H1 (cell line): Measurements from ENCODE around the gene SLC15A3. TPM values are rescaled to one million over a fixed set of nuclear protein-coding genes. Genes with fewer than 3 reads are reported as not detected.

Experiments used
- CTCF ChIA-PET: fragments of 300-600 bp; sonication (Branson Sonifier 250); formaldehyde crosslinking; loops from one replicate; lab custom pipeline; 2021; ENCODE audit not compliant: partially characterized antibody; lab: Charles Lee
- POLR2A ChIA-PET: fragments of 300-600 bp; sonication (Branson Sonifier 250); formaldehyde crosslinking; loops from one replicate; lab custom pipeline; 2021; ENCODE audit warnings: inconsistent platforms; ENCODE audit not compliant: partially characterized antibody; lab: Charles Lee
- DNase-seq, 2 experiments: peaks; one replicate each; pipeline versions ENCODE4 v3.0.0 to v3.0.0-alpha.2; 2010 to 2022; ENCODE audit warnings: low spot score in 2 of 2, low read depth in 1 of 2, mixed read lengths in 1 of 2
- FAIRE-seq: peaks from 2 replicates; lab custom pipeline; 2011; peaks lifted over from hg19 to GRCh38; lab: Jason Lieb, UNC
- H2AFZ ChIP-seq: 2 replicates; pipeline ENCODE4 v1.8.1; 2012; ENCODE audit warnings: low read length, inconsistent platforms
- H2AK5ac ChIP-seq: 2 replicates; pipeline ENCODE4 v1.6.1; 2013; ENCODE audit warnings: low read depth, low read length
- H2BK120ac ChIP-seq: replicated peaks from 2 replicates; pipeline ENCODE3; 2013; ENCODE audit warnings: low read depth, low read length, inconsistent platforms
- H2BK12ac ChIP-seq: 2 replicates; pipeline ENCODE4 v1.6.1; 2013; ENCODE audit warnings: low read depth, low read length
- H2BK15ac ChIP-seq: 2 replicates; pipeline ENCODE4 v1.6.1; 2013; ENCODE audit warnings: low read length
- H2BK20ac ChIP-seq: 2 replicates; pipeline ENCODE4 v1.6.1; 2013; ENCODE audit warnings: low read length
- H2BK5ac ChIP-seq: 2 replicates; pipeline ENCODE4 v1.6.1; 2013; ENCODE audit warnings: low read depth, low read length
- H3K14ac ChIP-seq: 2 replicates; pipeline ENCODE4 v1.6.1; 2013; ENCODE audit warnings: inconsistent platforms; ENCODE audit not compliant: insufficient read length
- H3K18ac ChIP-seq: 2 replicates; pipeline ENCODE4 v1.6.1; 2013; ENCODE audit warnings: low read length; ENCODE audit errors: extremely low read depth
- H3K23ac ChIP-seq: 2 replicates; pipeline ENCODE4 v1.6.1; 2013; ENCODE audit warnings: inconsistent platforms; ENCODE audit not compliant: insufficient read length
- H3K23me2 ChIP-seq: 2 replicates; pipeline ENCODE4 v1.6.1; 2013; ENCODE audit warnings: low read depth, low read length
- H3K27ac ChIP-seq: 2 replicates; pipeline ENCODE4 v1.6.1; 2011; ENCODE audit warnings: low read depth, low read length, inconsistent platforms
- H3K27me3 ChIP-seq, 4 experiments: replicated peaks in 1 of 4; 1 replicate in 1 of 4; 2 replicates in 3 of 4; pipeline versions ENCODE4 v1.6.1 to v1.8.1; 2011 to 2013; ENCODE audit warnings: low read length in 3 of 4, mild to moderate bottlenecking in 3 of 4, inconsistent platforms in 2 of 4, mixed read lengths in 2 of 4, moderate library complexity in 1 of 4; ENCODE audit not compliant: control insufficient read depth in 3 of 4, insufficient read depth in 3 of 4; ENCODE audit errors: extremely low read depth in 1 of 4
- H3K36me3 ChIP-seq, 4 experiments: 2 replicates each; pipeline versions ENCODE4 v1.6.1 to v1.8.1; 2011 to 2013; ENCODE audit warnings: mild to moderate bottlenecking in 4 of 4, low read length in 3 of 4, moderate library complexity in 2 of 4, control low read depth in 1 of 4, inconsistent platforms in 1 of 4; ENCODE audit not compliant: insufficient read depth in 4 of 4, control insufficient read depth in 2 of 4
- H3K4ac ChIP-seq: replicated peaks from 2 replicates; pipeline ENCODE3; 2013; ENCODE audit warnings: low read length, low read depth, mixed read lengths, inconsistent platforms; ENCODE audit not compliant: insufficient read length
- H3K4me1 ChIP-seq, 4 experiments: replicated peaks in 1 of 4; 1 replicate in 1 of 4; 2 replicates in 3 of 4; pipeline versions ENCODE4 v1.6.1 to v1.8.1; 2011 to 2013; ENCODE audit warnings: low read length in 3 of 4, inconsistent platforms in 2 of 4, mixed read lengths in 1 of 4; ENCODE audit not compliant: insufficient read depth in 4 of 4, control insufficient read depth in 3 of 4
- H3K4me2 ChIP-seq, 2 experiments: 2 replicates each; pipeline versions ENCODE4 v1.6.1 to v1.8.1; 2011 to 2013; ENCODE audit warnings: low read depth in 2 of 2, low read length in 2 of 2, control low read depth in 1 of 2, inconsistent platforms in 1 of 2, mild to moderate bottlenecking in 1 of 2; ENCODE audit not compliant: insufficient read depth in 1 of 2
- H3K4me3 ChIP-seq, 4 experiments: fragments of 200-600, 300-600 bp in 1 of 4; sonication (generic), shearing (Covaris generic), sonication (Bioruptor Twin) in 1 of 4; 2 replicates each; pipeline versions ENCODE4 v1.5.1 to v1.8.1; 2011 to 2016; ENCODE audit warnings: low read length in 4 of 4, low read depth in 3 of 4, control low read depth in 2 of 4, inconsistent platforms in 2 of 4, mild to moderate bottlenecking in 2 of 4, mixed read lengths in 1 of 4, moderate library complexity in 1 of 4; ENCODE audit not compliant: insufficient read depth in 2 of 4; ENCODE audit errors: extremely low read depth in 1 of 4
- H3K56ac ChIP-seq: replicated peaks from 2 replicates; pipeline ENCODE3; 2013; ENCODE audit warnings: low read depth, mild to moderate bottlenecking, mixed read lengths, low read length, inconsistent platforms; ENCODE audit not compliant: insufficient read length
- H3K79me1 ChIP-seq: 2 replicates; pipeline ENCODE4 v1.6.1; 2013; ENCODE audit warnings: low read depth, low read length, control low read depth
- H3K79me2 ChIP-seq, 2 experiments: 2 replicates each; pipeline versions ENCODE4 v1.6.1 to v1.8.1; 2012 to 2013; ENCODE audit warnings: low read length in 2 of 2, mild to moderate bottlenecking in 2 of 2, inconsistent platforms in 1 of 2; ENCODE audit not compliant: insufficient read depth in 2 of 2, control insufficient read depth in 1 of 2
- H3K9ac ChIP-seq, 4 experiments: replicated peaks in 1 of 4; 1 replicate in 1 of 4; 2 replicates in 3 of 4; pipeline versions ENCODE4 v1.6.1 to v1.8.1; 2011 to 2013; ENCODE audit warnings: low read depth in 3 of 4, low read length in 3 of 4, control low read depth in 2 of 4, mild to moderate bottlenecking in 2 of 4, moderate library complexity in 2 of 4, inconsistent platforms in 1 of 4; ENCODE audit errors: extremely low read depth in 1 of 4
- H3K9me3 ChIP-seq, 2 experiments: 2 replicates each; pipeline versions ENCODE4 v1.6.1 to v1.8.1; 2012 to 2013; ENCODE audit warnings: mild to moderate bottlenecking in 2 of 2, moderate library complexity in 2 of 2, control low read depth in 1 of 2, inconsistent platforms in 1 of 2, low read depth in 1 of 2, low read length in 1 of 2, mixed read lengths in 1 of 2; ENCODE audit not compliant: insufficient read depth in 2 of 2
- H4K20me1 ChIP-seq, 2 experiments: replicated peaks in 1 of 2; 2 replicates each; pipeline versions ENCODE3 to v1.8.1; 2011 to 2013; ENCODE audit warnings: inconsistent platforms in 2 of 2, low read length in 2 of 2, mild to moderate bottlenecking in 1 of 2; ENCODE audit not compliant: insufficient read depth in 2 of 2, control insufficient read depth in 1 of 2
- H4K5ac ChIP-seq: 2 replicates; pipeline ENCODE4 v1.6.1; 2013; ENCODE audit warnings: low read length, low read depth, mixed read lengths, inconsistent platforms; ENCODE audit not compliant: insufficient read length
- H4K8ac ChIP-seq: 2 replicates; pipeline ENCODE4 v1.8.0; 2013; ENCODE audit warnings: mild to moderate bottlenecking, moderate library complexity, low read length, inconsistent platforms; ENCODE audit not compliant: insufficient read depth; ENCODE audit errors: extremely low read depth
- H4K91ac ChIP-seq: replicated peaks from 2 replicates; pipeline ENCODE3; 2013; ENCODE audit warnings: low read length, mixed read lengths, inconsistent platforms; ENCODE audit not compliant: insufficient read length
- ASH2L ChIP-seq: fragments of 200-600, 300-600 bp; sonication (generic); IDR thresholded peaks from one replicate; pipeline ENCODE4 v1.7.1; 2017; ENCODE audit warnings: low read length
- ATF2 ChIP-seq: IDR thresholded peaks from 2 replicates; pipeline ENCODE4 v1.6.1; 2012; ENCODE audit warnings: low read length, inconsistent platforms
- CREB1 ChIP-seq: IDR thresholded peaks from 2 replicates; pipeline ENCODE4 v1.6.1; 2012; ENCODE audit warnings: inconsistent platforms
- SUZ12 ChIP-seq: fragments of 200-600 bp; sonication (generic); IDR thresholded peaks from 2 replicates; pipeline ENCODE4 v1.6.1; 2012; ENCODE audit warnings: mild to moderate bottlenecking, inconsistent platforms, low read length, moderate library complexity, mixed read lengths
- WGBS, 2 experiments: shearing (Covaris generic) in 1 of 2; methylation state at CpG; one replicate each; pipeline versions ENCODE4 v1.1.6 to v1.1.7; 2013 to 2015; ENCODE audit warnings: low lambda C conversion rate in 2 of 2, mixed read lengths in 2 of 2, inconsistent platforms in 1 of 2, low coverage in 1 of 2, missing lambda C conversion rate in 1 of 2; ENCODE audit not compliant: insufficient replicate concordance in 2 of 2, insufficient coverage in 1 of 2, insufficient read length in 1 of 2; ENCODE audit errors: extremely low coverage in 1 of 2, missing lambda C conversion rate in 1 of 2; 5-methylcytosine and 5-hydroxymethylcytosine counted together
- polyA plus RNA-seq, 7 experiments: library from polyadenylated mRNA; depleted of rRNA in 3 of 7; stranded (reverse) in 5 of 7; unstranded in 2 of 7; fragments of >200 nt in 5 of 7; fragments of 200-250 nt in 2 of 7; gene quantifications; 1 replicate in 5 of 7; 2 replicates in 1 of 7; 4 replicates in 1 of 7; pipeline versions ENCODE4 v1.2.1 to v1.2.3, GENCODE V29; 2011 to 2013; ENCODE audit warnings: missing spikeins in 2 of 7, mixed read lengths in 2 of 7
- total RNA-seq: library from RNA; stranded (reverse); fragmentation: NEBNext Ultra II Directional; extraction: Animal tissue kit (Norgen Biotek cat#: 25700); gene quantifications from 2 replicates; pipeline ENCODE4 v1.2.1, GENCODE V29; 2021

The SLC15A3 gene
- total and polyA plus RNA-seq, 2 of the 8 experiments (the other 6 are each of a cell fraction or from before 2014, with no cell fraction given): 25.8 to 31.0 TPM

GRCh38 chr11:61000426-61000825, 48.5 kb upstream of the SLC15A3 start:
- Histone ChIP-seq H3K27ac (no peak overlapping the region), H2BK15ac (no peak overlapping the region), H3K4ac (no peak overlapping the region), H2AK5ac (no peak overlapping the region), H3K18ac (no peak overlapping the region), H3K9ac (no peak overlapping the region), H3K14ac (no peak overlapping the region), H3K56ac (no peak overlapping the region), H3K23me2 (no peaks in the 10 kb centered on the region), H3K79me2 (no peaks in the 10 kb centered on the region), H3K4me3 (no peak overlapping the region), H3K79me1 (no peaks in the 10 kb centered on the region), H4K91ac (no peak overlapping the region), H3K9me3 (no peaks in the 10 kb centered on the region), H3K27me3 (peaks cover 3 to 13% (median 11%) of the 10 kb centered on the region in 4 experiments), H2AFZ (no peak overlapping the region), H3K36me3 (no peaks in the 10 kb centered on the region), H3K4me2 (no peak overlapping the region), H3K4me1 (no peaks in the 10 kb centered on the region; a peak in 2 of 7 replicates), H2BK120ac (no peak overlapping the region), H2BK20ac (no peak overlapping the region), H3K23ac (no peak overlapping the region), H2BK5ac (no peak overlapping the region), H4K8ac (no peak overlapping the region), H2BK12ac (no peak overlapping the region), H4K20me1 (no peaks in the 10 kb centered on the region), H4K5ac (no peak overlapping the region)
- ChIA-PET CTCF (interaction anchor here (0.9 kb wide), 1 partner anchor 17 kb away, joined by 3 read pairs; no protein-coding TSS in a partner anchor), POLR2A (no interaction called here)
- no peak for DNase-seq
- FAIRE-seq: no peak
- 83% methylated on average over 11 of the region's 11 CpGs; no CpG with 5 or more reads in 1 of the 2 experiments for WGBS, 2 experiments
- TF ChIP-seq SUZ12 (no peak), ASH2L (no peak), CREB1 (no peak), ATF2 (no peak)
